Measurements from ENCODE around the gene ERFE. TPM values are rescaled to one million over a fixed set of nuclear protein-coding genes. Genes with fewer than 3 reads are reported as not detected.

The ERFE gene
- total RNA-seq, 1 donor from 2014 or later: 86.8 TPM

DNA sequence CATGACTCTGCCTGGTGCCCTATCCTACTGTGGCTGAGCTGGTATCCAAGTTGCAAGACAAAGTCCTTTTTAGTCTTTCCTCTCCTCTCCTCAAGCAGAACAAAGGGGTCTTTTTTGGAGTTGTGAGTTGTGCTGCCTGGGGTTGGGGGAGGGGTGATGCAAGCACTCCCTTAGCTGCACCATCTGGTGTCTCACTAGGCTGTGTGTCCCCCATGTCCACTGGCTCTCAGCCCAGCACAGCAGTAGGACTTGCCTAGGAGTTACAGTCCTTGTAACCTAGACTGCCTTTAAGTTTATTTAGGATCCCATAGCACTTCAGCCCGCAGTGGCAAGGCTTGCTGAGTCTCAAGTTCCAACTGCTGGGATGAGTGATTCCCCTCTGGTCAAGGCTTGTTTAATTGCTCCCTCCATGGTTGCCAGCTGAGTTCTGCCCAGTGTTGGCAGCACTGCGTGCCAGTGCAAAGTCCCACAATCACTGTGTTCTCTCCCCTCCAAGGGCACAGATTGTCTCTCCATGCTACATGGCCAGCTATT is 57.9 kb downstream of the ERFE start:
- no peak for DNase-seq (ENCODE audit: low read depth)
- TF ChIP-seq, protein P1, sequence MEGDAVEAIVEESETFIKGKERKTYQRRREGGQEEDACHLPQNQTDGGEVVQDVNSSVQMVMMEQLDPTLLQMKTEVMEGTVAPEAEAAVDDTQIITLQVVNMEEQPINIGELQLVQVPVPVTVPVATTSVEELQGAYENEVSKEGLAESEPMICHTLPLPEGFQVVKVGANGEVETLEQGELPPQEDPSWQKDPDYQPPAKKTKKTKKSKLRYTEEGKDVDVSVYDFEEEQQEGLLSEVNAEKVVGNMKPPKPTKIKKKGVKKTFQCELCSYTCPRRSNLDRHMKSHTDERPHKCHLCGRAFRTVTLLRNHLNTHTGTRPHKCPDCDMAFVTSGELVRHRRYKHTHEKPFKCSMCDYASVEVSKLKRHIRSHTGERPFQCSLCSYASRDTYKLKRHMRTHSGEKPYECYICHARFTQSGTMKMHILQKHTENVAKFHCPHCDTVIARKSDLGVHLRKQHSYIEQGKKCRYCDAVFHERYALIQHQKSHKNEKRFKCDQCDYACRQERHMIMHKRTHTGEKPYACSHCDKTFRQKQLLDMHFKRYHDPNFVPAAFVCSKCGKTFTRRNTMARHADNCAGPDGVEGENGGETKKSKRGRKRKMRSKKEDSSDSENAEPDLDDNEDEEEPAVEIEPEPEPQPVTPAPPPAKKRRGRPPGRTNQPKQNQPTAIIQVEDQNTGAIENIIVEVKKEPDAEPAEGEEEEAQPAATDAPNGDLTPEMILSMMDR (conservative IDR thresholded peaks at IDR 0.05; ENCODE audit: low read depth, low read length): no peak
- H3K4me3 ChIP-seq (ENCODE audit: low read depth, low read length): no peak overlapping the region

Other genes starting within 250 kb of the ERFE start
- 54.8 and 85.5 TPM in 2 replicates for gene UBE2F, start 192.0 kb upstream of the ERFE start, total RNA-seq
- gene SCLY, start 98.0 kb upstream of the ERFE start, total RNA-seq: 11.5 and 41.5 TPM in 2 replicates
- 0.14 and 2.7 TPM in 2 replicates for gene ESPNL, start 58.6 kb upstream of the ERFE start, total RNA-seq
- 0.72 and 1.7 TPM in 2 replicates for gene KLHL30, start 20.3 kb upstream of the ERFE start, total RNA-seq
- 18.2 and 28.9 TPM in 2 replicates for gene ILKAP, start 44.7 kb downstream of the ERFE start, total RNA-seq
- 20.3 and 25.5 TPM in 2 replicates for gene HES6, start 81.1 kb downstream of the ERFE start, total RNA-seq
- gene PER2, start 129.6 kb downstream of the ERFE start, total RNA-seq: 0.86 and 4.1 TPM in 2 replicates
- 8.2 and 8.5 TPM in 2 replicates for gene TRAF3IP1, start 161.5 kb downstream of the ERFE start, total RNA-seq